Inferior parietal cortex (tissue), 1 donor: ENCODE results near the gene PAX5.
A peak's percentile ranks its signal among the peaks of the same experiment; 100 is the strongest.

ENCODE experiments used
- DNase-seq: peaks from one replicate; pipeline ENCODE4 v3.0.0-alpha.2; 2016; ENCODE audit errors: extremely low spot score

Gene PAX5

GRCh38 chr9:36815566-36816348, 218.3 kb downstream of the PAX5 start:
- no peak for DNase-seq

GRCh38 chr9:36815023-36815422, 219.0 kb downstream of the PAX5 start:
- no peak for DNase-seq

- no peak for DNase-seq
Observed at GRCh38 chr9:36813154-36813553, 220.9 kb downstream of the PAX5 start.

- no peak for DNase-seq
Observed at GRCh38 chr9:36812556-36812955, 221.5 kb downstream of the PAX5 start.

- no peak for DNase-seq
Observed at GRCh38 chr9:36808251-36808650, 225.8 kb downstream of the PAX5 start.

- no peak for DNase-seq
Observed at GRCh38 chr9:36803961-36804360, 230.1 kb downstream of the PAX5 start.

- DNase-seq, result peak; percentile 62
Observed at GRCh38 chr9:36802201-36802920, 231.7 kb downstream of the PAX5 start.

GRCh38 chr9:36800455-36800854, 233.6 kb downstream of the PAX5 start:
- no peak for DNase-seq

- peak; percentile 47 for DNase-seq
Observed at GRCh38 chr9:36798350-36799065, 235.6 kb downstream of the PAX5 start.

GRCh38 chr9:36797471-36798220, 236.4 kb downstream of the PAX5 start:
- DNase-seq, result no peak

GRCh38 chr9:36796671-36797419, 237.2 kb downstream of the PAX5 start:
- DNase-seq, result no peak

GRCh38 chr9:36794461-36794860, 239.6 kb downstream of the PAX5 start:
- DNase-seq, result no peak

- DNase-seq, result no peak
Observed at GRCh38 chr9:36793277-36793676, 240.8 kb downstream of the PAX5 start.

- no peak for DNase-seq
Observed at GRCh38 chr9:36791222-36791950, 242.7 kb downstream of the PAX5 start.

GRCh38 chr9:36789886-36790285, 244.2 kb downstream of the PAX5 start:
- no peak for DNase-seq

- no peak for DNase-seq
Observed at GRCh38 chr9:36788534-36788933, 245.5 kb downstream of the PAX5 start.

- DNase-seq, result no peak
Observed at GRCh38 chr9:36787709-36788108, 246.4 kb downstream of the PAX5 start.
